ENCODE measurements around the gene EPHA6.

GRCh38 chr3:96970211-96970610 lies 155.8 kb downstream of the EPHA6 start:
- TF ChIP-seq FOXM1 (IDR thresholded peaks at IDR 0.05; ENCODE audit: borderline replicate concordance): no peak
- no peak for TF ChIP-seq SP1 (IDR thresholded peaks at IDR 0.05)
- TF ChIP-seq TARDBP (IDR thresholded peaks at IDR 0.05): no peak
- TF ChIP-seq L3MBTL2 (conservative IDR thresholded peaks at IDR 0.05): no peak

Data from HEK293T (cell line).